Renal cortical epithelial cell (primary cell): ENCODE measurements around the gene MOB4. TPM values are rescaled to one million over a fixed set of nuclear protein-coding genes. Genes with fewer than 3 reads are reported as not detected.
A peak's percentile ranks its signal among the peaks of the same experiment; 100 is the strongest.
"Not testable (repeated sequence)": the region's sequence is repeated elsewhere in the genome, so short reads cannot be mapped to it uniquely, and the experiment has no call there.

ENCODE experiments used
- DNase-seq: peaks from one replicate; pipeline ENCODE4 v3.0.0-alpha.2; 2011; ENCODE audit warnings: low read depth
- total RNA-seq: library from RNA; depleted of rRNA; stranded (reverse); fragments of >200 nt; gene quantifications from 2 replicates; pipeline ENCODE4 v1.2.3, GENCODE V29; 2014

MOB4 gene
- total RNA-seq: 42.6 and 45.1 TPM in 2 replicates

GRCh38 chr2:197515739-197516392, at the start of gene MOB4:
Gene MOB4, plus strand, starts transcription at chr2:197516066. Its CDS starts 21 bp downstream, at chr2:197516087.
- DNase-seq: peak; percentile 77

GRCh38 chr2:197472166-197472565, 43.7 kb upstream of the MOB4 start:
- DNase-seq: no peak

DNA sequence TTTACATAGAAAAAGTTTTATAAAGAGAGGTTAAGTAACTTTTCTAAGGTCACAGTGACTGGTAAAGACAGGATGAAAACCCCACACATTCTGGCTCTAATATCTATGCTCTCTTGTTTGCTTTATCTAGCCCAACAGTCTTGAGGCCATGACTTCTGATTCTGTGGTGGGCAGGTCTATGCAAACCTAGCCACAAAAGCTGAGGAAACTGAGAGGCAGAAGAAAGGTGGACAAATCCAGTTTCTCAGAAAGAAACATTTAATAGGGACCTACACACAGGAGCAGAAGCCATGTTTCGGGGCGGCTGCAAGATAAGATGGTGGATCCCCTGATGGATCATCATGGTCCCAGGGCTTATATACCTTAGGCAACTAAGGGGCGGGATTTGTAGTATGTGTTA, 38.1 kb upstream of the MOB4 start:
- DNase-seq: no peak

DNA sequence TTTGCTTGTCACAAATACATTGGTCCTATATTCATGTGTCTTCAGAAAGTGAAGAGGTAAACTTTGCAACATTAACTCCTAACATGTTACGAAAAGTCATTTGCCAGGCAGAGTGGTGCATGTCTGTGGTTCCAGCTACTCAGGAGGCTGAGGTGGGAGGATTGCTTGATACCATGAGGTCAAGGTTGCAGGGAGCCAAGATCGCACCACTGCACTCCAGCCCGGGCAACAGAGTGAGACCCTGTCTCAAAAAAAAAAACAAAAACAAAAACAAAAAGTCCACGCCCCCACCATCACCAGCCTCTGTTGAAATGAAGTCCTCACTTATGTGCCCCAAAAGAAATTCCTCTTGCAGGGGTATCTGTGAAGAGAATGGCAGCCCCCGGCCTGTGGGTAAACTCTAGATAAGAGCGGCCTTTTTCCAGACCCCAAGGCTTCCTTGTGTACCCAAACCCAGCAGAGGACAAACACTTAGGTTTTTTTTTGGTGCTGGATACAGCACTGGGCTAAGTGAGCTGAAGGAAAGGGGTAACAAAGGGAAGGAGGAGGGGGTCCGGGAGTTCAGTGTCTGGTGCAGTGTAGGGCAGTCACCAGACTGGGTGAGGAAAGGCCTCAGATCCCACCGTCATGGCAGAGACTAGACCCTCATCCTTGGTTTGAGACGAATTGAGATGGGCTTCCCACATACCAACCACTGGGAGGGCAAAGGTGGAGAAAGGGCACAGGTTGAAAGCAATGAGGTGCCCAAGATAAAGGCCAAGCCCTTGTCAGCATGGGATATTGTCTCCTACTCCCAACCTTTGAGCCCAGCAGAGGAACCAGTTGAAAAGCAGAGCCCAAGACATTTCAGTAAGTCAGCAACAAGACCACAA, 35.5 kb upstream of the MOB4 start:
- no peak for DNase-seq

GRCh38 chr2:197484248-197484647, 31.6 kb upstream of the MOB4 start:
- DNase-seq: not testable (repeated sequence)

- DNase-seq: no peak
These were observed 29.7 kb upstream of the MOB4 start for GRCh38 chr2:197486175-197486574.

GRCh38 chr2:197487385-197487784, 28.5 kb upstream of the MOB4 start:
- peak; percentile 50 for DNase-seq

- no peak for DNase-seq
These were observed 20.3 kb upstream of the MOB4 start for GRCh38 chr2:197495433-197496134.

- DNase-seq: no peak
These were observed 19.2 kb upstream of the MOB4 start for GRCh38 chr2:197496695-197497094.

GRCh38 chr2:197497326-197497725, 18.5 kb upstream of the MOB4 start:
- no peak for DNase-seq

DNA sequence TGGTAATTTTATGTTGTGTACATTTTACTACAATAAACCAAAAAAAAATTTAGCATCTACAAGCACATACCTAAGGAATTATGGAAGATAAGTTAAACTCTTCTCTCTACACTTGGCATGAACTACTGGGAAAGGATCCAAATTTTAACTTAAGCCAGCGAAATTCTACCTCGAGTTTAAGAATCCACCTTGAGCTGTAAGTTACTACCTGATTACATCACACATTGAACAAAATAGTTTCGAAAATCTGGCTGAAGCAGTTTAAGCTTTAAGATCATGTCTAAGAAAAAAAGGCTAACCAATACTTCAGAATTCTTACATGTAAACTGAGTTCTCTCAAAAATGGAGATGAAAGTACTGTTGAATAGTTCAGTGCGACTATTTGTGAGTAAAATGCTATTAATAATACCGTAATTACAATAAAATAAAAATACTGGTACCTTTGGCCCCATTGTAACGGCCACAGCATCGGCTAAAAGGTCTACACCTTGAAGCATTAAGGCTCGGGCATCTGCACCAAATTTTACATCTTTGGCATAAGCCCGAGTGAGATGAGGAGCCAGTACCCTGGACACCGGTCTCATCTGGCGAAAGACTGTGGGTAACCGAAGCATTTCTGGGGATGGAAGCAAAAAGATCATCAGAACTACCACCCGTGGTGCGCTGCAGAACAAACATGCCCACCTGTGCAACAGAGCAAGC, 17.5 kb upstream of the MOB4 start:
- no peak for DNase-seq

- DNase-seq: peak; percentile 50
These were observed 16.8 kb upstream of the MOB4 start for GRCh38 chr2:197498937-197499593.

- peak; percentile 96 for DNase-seq
These were observed 16.0 kb upstream of the MOB4 start, which contains the start of the genes HSPD1 and HSPE1 for GRCh38 chr2:197499594-197500502. Gene HSPD1, minus strand, starts transcription at chr2:197499840. Its CDS starts 992 bp downstream, at chr2:197498848. Gene HSPE1, plus strand, starts transcription at chr2:197500379. Its CDS starts 58 bp downstream, at chr2:197500437.

DNA sequence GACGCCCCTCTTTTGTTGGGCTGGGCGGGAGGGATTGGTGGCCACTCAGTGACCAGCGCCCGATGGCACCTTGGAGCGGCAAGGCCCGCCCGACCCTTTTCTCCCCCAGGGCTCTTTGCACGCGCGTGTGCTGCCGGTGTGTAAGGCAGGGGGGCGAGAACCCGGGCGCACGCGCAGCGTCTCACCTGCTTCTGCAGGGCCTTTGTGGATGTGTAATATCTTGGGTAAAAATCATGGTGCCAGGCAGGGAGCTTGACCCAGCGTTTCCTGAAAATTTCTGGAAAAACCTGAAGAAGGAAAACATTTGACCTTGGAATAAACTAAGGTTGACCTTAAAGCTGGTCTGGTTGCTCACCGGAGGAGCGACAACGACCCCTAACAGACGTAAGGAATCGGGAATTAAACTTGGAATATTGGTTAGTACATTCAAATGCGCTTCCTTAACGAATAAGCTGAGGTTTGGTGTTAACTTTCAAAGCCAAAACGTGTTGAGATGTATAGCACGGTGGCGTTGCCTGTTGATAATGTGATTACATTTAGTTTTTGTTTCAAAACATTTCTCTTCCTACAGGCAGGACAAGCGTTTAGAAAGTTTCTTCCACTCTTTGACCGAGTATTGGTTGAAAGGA, 15.2 kb upstream of the MOB4 start:
- DNase-seq: no peak

DNA sequence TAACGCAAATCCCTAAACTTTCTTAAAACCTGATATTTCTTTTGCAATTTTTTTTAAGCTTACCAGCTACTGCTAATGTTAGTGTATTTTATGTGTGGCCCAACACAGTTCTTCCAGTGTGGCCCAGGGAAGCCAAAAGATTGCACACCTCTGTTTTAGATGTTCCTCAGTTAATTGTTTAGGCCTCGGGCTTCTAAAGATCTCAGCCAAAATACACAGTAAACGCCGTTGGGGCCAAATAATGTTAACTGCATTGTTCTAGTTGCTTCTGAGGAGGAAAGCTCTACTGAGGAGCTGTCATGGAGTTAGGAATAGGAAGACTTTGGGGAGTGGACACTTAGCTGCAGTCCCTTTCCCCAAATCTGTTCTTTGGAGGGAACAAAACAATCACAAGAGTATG, 13.7 kb upstream of the MOB4 start:
- no peak for DNase-seq

DNA sequence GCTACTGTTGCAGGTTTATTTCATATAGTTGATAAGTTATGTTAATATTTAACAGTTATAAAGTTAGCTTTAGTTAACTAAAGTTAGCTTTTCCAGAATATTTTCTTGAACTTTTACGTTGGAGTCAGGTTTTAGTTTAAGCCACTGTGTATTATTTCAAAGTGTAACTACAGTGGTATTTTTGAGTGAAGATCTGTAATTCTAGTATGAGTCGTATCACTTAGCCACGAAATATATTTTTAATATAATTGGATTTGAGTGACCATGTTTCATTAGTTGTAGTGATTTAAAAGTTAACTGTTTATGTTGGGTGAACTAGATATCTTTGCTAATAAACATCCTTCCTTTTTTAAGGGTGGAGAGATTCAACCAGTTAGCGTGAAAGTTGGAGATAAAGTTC, 13.2 kb upstream of the MOB4 start:
- DNase-seq: no peak

DNA sequence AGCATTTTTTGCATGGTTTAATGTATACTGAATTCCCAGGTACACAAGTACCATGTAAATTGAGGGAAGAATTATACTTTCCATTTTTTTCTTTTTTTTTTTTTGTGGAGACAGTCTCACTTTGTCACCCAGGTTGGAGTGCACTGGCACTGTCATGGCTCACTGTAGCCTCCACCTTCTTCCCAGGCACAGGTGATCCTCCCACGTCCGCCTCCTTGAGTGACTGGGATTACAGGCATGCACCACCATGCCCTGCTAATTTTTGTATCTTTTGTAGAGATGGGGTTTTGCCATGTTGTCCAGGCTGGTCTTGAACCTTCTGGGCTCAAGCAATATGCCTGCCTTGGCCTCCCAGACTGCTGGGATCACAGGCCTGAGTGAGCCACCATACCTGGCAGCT, 11.9 kb upstream of the MOB4 start:
- no peak for DNase-seq

DNA sequence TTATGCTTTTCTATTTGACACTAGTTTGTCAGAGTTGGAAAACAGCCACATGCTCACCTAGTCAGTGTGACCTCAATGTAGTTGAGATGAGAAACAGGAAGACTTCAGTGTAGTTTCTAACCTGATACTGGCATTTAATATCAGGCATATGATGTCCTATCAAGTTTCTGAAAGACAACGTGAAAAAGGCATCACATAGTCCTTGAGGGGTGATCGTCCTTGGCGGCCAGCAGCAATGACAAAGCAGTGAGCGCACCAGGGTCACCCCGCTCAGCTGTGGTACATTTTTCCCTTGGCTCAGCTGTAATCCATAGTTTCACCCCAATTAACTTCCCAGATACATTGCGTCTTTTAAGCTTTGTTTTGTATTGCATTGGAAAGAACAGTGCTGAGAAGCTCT, 11.4 kb upstream of the MOB4 start:
- no peak for DNase-seq

DNA sequence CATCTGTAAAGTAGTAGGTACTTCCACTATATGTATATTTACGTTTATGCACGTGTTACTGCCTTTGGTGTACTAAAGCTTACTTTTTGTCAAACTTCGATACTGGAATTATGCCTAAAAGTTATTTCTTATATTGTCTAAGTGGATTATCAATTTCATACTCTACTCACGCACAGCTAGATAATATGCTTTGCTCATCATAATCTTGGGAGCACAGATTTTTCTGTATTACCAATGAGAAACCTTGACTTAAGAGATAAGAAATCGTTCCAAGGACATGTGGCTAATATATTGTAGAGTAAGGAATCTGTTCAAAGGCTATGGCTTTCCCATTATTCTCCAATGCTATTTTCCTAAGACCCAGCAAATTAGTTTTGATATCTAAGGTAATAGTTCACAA, 9.2 kb upstream of the MOB4 start:
- no peak for DNase-seq

- DNase-seq: no peak
These were observed 2.0 kb upstream of the MOB4 start for GRCh38 chr2:197513915-197514314.
